Small intestine (tissue), 7 donors: ENCODE data around the gene LMNA. TPM values are rescaled to one million over a fixed set of nuclear protein-coding genes. Genes with fewer than 3 reads are reported as not detected.

Source experiments
- DNase-seq, 2 donors: peaks; one replicate each; pipeline versions ENCODE4 v3.0.0 to v3.0.0-alpha.2; 2013
- FAIRE-seq: peaks from 2 replicates; lab custom pipeline; 2012; peaks lifted over from hg19 to GRCh38; lab: Jason Lieb, UNC
- H3K27ac ChIP-seq, 3 donors: one replicate each; pipeline ENCODE4 v1.5.1; 2013; ENCODE audit warnings: low read length in 2 of 3, mild to moderate bottlenecking in 2 of 3, control low read depth in 1 of 3, inconsistent platforms in 1 of 3, low read depth in 1 of 3, moderate library complexity in 1 of 3
- H3K27me3 ChIP-seq, 3 donors: one replicate each; pipeline ENCODE4 v1.6.1; 2013; ENCODE audit warnings: low read length in 3 of 3, inconsistent platforms in 1 of 3; ENCODE audit not compliant: control insufficient read depth in 3 of 3, insufficient read depth in 3 of 3
- H3K36me3 ChIP-seq, 3 donors: one replicate each; pipeline ENCODE4 v1.6.1; 2013; ENCODE audit warnings: low read length in 3 of 3, inconsistent platforms in 1 of 3, low read depth in 1 of 3, mild to moderate bottlenecking in 1 of 3, moderate library complexity in 1 of 3; ENCODE audit not compliant: control insufficient read depth in 3 of 3, insufficient read depth in 2 of 3
- H3K4me1 ChIP-seq, 3 donors: one replicate each; pipeline ENCODE4 v1.6.1; 2013; ENCODE audit warnings: low read length in 2 of 3, inconsistent platforms in 1 of 3, low read depth in 1 of 3, mild to moderate bottlenecking in 1 of 3, moderate library complexity in 1 of 3; ENCODE audit not compliant: control insufficient read depth in 3 of 3, insufficient read depth in 2 of 3
- H3K4me3 ChIP-seq, 3 donors: one replicate each; pipeline ENCODE4 v1.5.1; 2013; ENCODE audit warnings: low read length in 3 of 3, control low read depth in 1 of 3, inconsistent platforms in 1 of 3, low read depth in 1 of 3, mild to moderate bottlenecking in 1 of 3, moderate library complexity in 1 of 3
- H3K9me3 ChIP-seq, 2 donors: one replicate each; pipeline ENCODE4 v1.6.1; 2013; ENCODE audit warnings: low read depth in 1 of 2, low read length in 1 of 2; ENCODE audit not compliant: control insufficient read depth in 2 of 2, insufficient read depth in 1 of 2
- WGBS, 3 donors: extraction: QIAGEN DNeasy Blood & Tissue Kit; methylation state at CpG; one replicate each; pipeline ENCODE4 v1.1.7; 2013; 5-methylcytosine and 5-hydroxymethylcytosine counted together
- polyA plus RNA-seq, 4 donors: library from polyadenylated mRNA; stranded (reverse) in 3 of 4; unstranded in 1 of 4; fragments of 200-250 nt in 3 of 4; fragments of 120-200 nt in 1 of 4; gene quantifications; one replicate each; pipeline versions ENCODE4 v1.2.1 to v1.2.3, GENCODE V29; 2013
- donor health status: healthy with polysubstance abuse.
- donor health status: control.
- donor health status: control.
- donor health status: Bipolar disorder and iron deficiency.
- donor health status: healthy.

Gene LMNA
- polyA plus RNA-seq, 4 donors = 89.7 to 168 (median 105) TPM

DNA sequence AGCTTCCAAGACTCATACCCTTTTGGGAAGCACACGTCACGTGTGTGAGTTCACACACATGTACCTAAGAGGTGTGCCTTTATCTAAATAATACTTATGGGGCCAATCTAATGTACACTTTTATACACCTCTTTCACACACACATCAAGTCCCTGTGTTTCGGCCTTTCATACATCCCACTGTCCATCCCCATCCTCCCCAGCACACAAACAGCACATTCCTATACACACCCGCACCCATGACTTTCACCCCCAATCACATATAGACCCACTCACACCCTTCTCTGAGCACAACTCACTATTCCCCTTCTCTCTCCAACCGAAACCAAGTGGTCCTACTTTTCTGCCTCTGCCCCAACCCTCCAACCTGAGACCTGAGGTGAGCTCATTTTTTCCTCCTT lies 35.8 kb upstream of the LMNA start:
- no peak for FAIRE-seq
- H3K4me3 ChIP-seq = no peak overlapping the region
- no peaks in the 10 kb centered on the region for H3K9me3 ChIP-seq
- peak in 1 of 2 donors; percentile 4 for DNase-seq
- no peak overlapping the region for H3K27ac ChIP-seq
- WGBS, 3 donors = 85 to 89% (median 86%) methylated on average over 5 of the region's 5 CpGs
- no peaks in the 10 kb centered on the region for H3K27me3 ChIP-seq
- peaks cover 0 to 22% (median 0%) of the 10 kb centered on the region in 3 donors for H3K4me1 ChIP-seq
- peaks cover 0 to 23% (median 0%) of the 10 kb centered on the region in 3 donors for H3K36me3 ChIP-seq

DNA sequence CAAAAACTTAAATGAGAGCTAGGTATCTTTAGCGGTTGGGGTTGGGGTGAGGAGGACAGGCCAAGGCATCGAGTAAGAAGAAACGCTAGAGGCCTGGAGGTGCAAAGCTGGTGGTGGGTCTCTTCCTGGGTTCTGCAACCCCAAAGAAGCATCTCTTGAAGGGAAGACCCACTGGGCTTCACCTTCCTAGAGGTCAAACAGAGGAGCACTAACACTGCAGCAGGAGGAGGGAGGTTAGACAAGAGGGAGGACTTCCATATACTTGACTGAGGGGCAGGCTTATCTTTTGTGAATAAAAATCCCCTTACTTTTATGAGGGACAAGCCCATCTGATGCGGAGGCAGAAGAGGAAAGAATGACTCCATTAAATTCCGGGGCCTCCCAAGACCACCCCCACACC lies 34.7 kb upstream of the LMNA start:
- no peak for FAIRE-seq
- 87 to 92% (median 90%) methylated on average over 5 of the region's 5 CpGs for WGBS, 3 donors

DNA sequence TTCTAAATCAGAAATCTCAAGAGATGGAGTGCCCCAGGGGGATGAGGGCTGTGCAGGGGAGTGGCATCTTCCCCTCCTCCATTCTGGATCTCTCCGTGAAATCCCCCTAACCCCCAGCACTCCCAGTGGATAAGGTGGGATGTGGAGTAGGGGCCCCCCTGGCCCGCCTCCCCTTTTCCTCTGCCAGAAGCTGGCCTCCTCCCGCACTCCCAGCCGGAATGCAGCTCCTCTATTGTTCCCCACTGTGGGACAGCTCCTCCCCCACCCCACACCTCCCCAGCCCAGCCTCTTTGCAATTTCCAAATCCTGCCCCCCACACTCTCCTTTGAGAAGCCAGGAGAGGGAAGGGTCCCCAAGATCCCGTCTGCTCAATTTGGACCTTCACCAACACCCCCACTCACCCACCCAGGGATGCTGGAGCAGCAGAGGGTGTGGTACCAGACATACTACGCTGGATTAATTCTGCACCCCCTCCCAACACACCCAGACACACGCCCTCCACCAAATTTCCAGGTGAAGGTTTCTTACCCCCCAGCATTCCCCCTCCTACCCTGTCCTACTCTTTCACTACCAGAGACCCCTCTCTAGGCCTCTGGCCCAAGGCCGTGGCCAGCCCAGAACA lies 34.2 kb upstream of the LMNA start:
- no peaks in the 10 kb centered on the region for H3K9me3 ChIP-seq
- peak in 1 of 2 donors; percentile 10 for DNase-seq
- H3K27ac ChIP-seq = peak overlapping the region in 1 of 3 donors; percentile 31
- peak overlapping the region in 1 of 3 donors; percentile 64 for H3K4me3 ChIP-seq
- FAIRE-seq = no peak
- peaks cover 0 to 20% (median 0%) of the 10 kb centered on the region in 3 donors for H3K4me1 ChIP-seq
- no peaks in the 10 kb centered on the region for H3K27me3 ChIP-seq
- WGBS, 3 donors = 59 to 66% (median 63%) methylated on average over 6 to 8 of the region's 8 CpGs
- peaks cover 0 to 18% (median 0%) of the 10 kb centered on the region in 3 donors for H3K36me3 ChIP-seq

More for the DNA sequence above, 34.7 kb upstream of the LMNA start:
- Histone ChIP-seq H3K4me3 (peak overlapping the region in 1 of 3 donors; percentile 64), H3K4me1 (peaks cover 0 to 21% (median 0%) of the 10 kb centered on the region in 3 donors), H3K27me3 (no peaks in the 10 kb centered on the region), H3K9me3 (no peaks in the 10 kb centered on the region), H3K36me3 (peaks cover 0 to 20% (median 0%) of the 10 kb centered on the region in 3 donors), H3K27ac (no peak overlapping the region)
- DNase-seq = no peak

DNA sequence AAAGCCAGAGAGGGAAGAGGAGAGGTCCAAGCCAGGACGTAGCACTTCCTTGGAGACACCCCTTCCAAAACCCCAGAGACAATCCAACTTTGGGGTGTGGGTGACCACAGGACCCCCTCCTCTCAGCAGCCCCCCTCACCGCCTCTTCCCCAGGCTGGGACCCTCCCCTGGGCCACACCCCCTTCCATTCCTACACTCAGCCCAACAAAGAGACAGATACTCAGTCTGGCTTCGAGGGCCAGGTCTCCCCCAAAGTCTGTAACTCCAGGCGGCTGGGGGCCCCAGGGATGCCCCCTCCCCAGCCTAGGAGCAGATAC lies 33.7 kb upstream of the LMNA start:
- Histone ChIP-seq H3K27ac (peak overlapping the region in 1 of 3 donors; percentile 31), H3K4me1 (peaks cover 0 to 19% (median 0%) of the 10 kb centered on the region in 3 donors), H3K27me3 (no peaks in the 10 kb centered on the region), H3K9me3 (no peaks in the 10 kb centered on the region), H3K4me3 (peak overlapping the region in 1 of 3 donors; percentile 64), H3K36me3 (peaks cover 0 to 18% (median 0%) of the 10 kb centered on the region in 3 donors)
- no peak for FAIRE-seq
- WGBS, 3 donors = 37 to 50% (median 50%) methylated on average over 4 of the region's 4 CpGs
- no peak for DNase-seq

DNA sequence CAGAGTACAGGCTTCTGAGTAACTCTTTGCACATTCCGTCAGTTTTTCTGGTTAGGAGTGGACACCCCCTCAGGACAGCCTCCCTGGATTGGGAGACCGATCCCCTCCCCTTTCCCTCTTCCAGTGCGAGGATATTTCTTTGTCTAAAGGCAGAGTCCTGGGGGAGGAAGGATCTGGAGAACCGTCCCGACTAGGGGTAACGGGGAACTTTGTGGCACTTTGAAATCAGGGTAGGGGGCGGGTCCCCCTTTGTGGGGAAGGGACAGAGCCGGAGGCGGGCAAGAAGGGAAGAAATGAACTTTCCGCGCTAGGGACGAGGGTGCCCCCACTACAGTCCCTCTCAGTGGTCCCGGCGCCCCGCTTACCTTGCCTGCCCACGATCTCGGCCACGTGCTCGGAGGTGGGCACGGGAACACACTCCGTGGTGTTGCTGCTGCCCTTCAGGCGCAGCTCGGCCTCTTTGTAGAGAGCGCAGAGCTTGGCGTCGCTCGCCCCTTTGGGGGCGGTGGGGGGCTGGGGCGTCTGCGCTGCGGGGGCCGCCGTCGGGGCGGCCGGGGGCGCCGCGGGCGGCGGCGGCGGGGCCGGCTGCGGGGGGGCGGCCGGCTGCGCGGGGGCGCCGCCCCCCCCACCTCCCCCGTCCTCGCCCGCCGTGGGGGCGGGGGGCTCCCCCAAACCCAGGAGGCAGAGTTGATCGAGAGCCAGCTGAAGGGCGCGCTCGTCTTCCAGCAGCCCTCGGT lies 33.2 kb upstream of the LMNA start:
- DNase-seq (peak in 1 of 2 donors; percentile 48), FAIRE-seq (no peak)

DNA sequence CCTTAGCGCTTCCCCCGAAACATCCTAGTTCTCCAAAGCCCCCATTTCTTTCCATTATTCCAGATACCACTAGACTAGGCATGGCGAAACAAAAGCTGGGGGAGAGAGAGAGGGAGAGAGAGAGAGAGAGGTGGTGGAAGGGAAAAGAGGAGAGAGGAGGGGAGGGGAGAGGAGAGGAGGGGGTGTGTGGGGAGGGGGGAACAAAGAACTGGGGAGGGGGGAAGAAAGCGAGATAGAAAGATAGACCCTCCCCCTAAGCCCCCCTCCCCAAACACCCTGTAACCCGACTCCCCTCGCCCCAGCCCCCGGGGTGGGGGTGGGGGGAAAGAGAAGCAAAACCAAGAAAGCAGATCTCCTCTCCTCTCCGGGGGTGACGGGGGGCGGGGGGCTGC lies 32.6 kb upstream of the LMNA start:
- no peak for FAIRE-seq
- H3K27ac ChIP-seq = peak overlapping the region in 1 of 3 donors; percentile 78
- peak overlapping the region; percentile 64 to 81 (median 72) for H3K4me3 ChIP-seq
- H3K4me1 ChIP-seq = peaks cover 0 to 12% (median 0%) of the 10 kb centered on the region in 3 donors
- no peaks in the 10 kb centered on the region for H3K27me3 ChIP-seq
- peak in 1 of 2 donors; percentile 36 for DNase-seq
- H3K36me3 ChIP-seq = peaks cover 0 to 11% (median 0%) of the 10 kb centered on the region in 3 donors
- WGBS, 3 donors = 0% methylated on average over 3 to 10 of the region's 10 CpGs
- H3K9me3 ChIP-seq = no peaks in the 10 kb centered on the region

More for the DNA sequence above, 33.2 kb upstream of the LMNA start:
- 5 to 11% (median 6%) methylated on average over 33 to 57 of the region's 61 CpGs for WGBS, 3 donors
- Histone ChIP-seq H3K27ac (peak overlapping the region in 1 of 3 donors; percentile 78), H3K4me1 (peaks cover 0 to 13% (median 0%) of the 10 kb centered on the region in 3 donors), H3K36me3 (peaks cover 0 to 13% (median 0%) of the 10 kb centered on the region in 3 donors), H3K9me3 (no peaks in the 10 kb centered on the region), H3K4me3 (peak overlapping the region in 2 of 3 donors; percentile 64 to 81), H3K27me3 (no peaks in the 10 kb centered on the region)

DNA sequence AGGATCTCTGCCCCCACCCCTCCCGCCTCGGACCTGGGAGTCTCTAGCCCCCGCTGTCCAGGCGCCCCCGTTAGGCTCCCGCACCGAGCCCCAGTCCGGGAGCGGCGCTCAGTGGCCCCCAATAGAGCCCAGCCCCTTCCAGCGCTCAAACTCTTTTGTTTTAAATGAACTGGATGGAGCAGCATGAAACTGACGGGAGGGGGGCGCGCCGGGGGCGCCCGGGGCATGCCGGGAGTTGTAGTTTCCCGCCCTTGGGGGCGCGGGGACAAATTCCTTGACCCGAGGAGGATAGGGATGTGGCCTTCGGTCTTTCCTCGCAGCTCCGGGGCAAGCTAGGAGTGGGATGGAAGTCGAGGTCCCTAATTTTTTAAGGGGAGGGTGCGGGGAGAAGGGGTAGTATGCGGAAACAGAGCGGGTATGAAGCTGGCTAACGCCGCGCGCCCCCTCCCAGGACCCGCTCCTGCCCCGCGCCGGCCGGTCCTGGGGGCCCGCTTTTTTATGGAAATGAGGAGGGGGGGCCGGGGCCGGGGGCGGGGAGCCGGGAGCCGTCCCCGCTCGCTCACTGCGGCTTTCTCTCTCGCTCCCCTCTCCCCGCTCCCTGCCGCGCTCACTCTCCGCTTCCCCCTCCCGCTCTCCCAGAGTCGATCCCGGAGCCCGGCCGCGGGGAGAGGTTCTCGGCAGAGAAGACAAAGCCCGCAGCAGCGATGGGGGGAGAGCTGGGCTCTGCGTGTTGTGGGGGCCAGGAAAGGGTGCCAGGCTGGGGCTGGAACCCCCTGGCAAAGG lies 32.0 kb upstream of the LMNA start, which contains the start of gene MEX3A:
MEX3A (minus strand) TSS at position 157 of the 783 bp plus-strand sequence. CDS start 467 bp downstream, outside the sequence.
- H3K27ac ChIP-seq = peak within 1 kb of the TSS in 2 of 3 donors; percentile 24 to 78
- peak; percentile 69 to 91 for DNase-seq
- H3K4me1 ChIP-seq = peaks cover 0 to 7% (median 0%) of the 10 kb centered on the region in 3 donors

More for the DNA sequence above, 32.0 kb upstream of the LMNA start, which contains the start of gene MEX3A:
- FAIRE-seq = no peak
- peak within 1 kb of the TSS; percentile 64 to 81 (median 72) for H3K4me3 ChIP-seq
- H3K9me3 ChIP-seq = no peaks in the 10 kb centered on the region
- no peaks in the 10 kb centered on the region for H3K27me3 ChIP-seq
- WGBS, 3 donors = 0 to 1% (median 0%) methylated on average over 38 to 62 of the region's 62 CpGs
- peaks cover 0 to 6% (median 0%) of the 10 kb centered on the region in 3 donors for H3K36me3 ChIP-seq
